GM23248 (cell line): ENCODE measurements around the gene THUMPD3.

Experiments
- EZH2 ChIP-seq: fragments of 200-600 bp; sonication (generic); IDR thresholded peaks from 2 replicates; pipeline ENCODE4 v1.6.1; 2018; ENCODE audit warnings: antibody characterized with exemption, mild to moderate bottlenecking; ENCODE audit not compliant: insufficient read depth, poor library complexity, severe bottlenecking
- EZH2phosphoT487 ChIP-seq: fragments of 200-600 bp; sonication (generic); IDR thresholded peaks from 2 replicates; pipeline ENCODE4 v1.6.1; 2018; ENCODE audit warnings: antibody characterized with exemption, moderate library complexity, mild to moderate bottlenecking, low read depth; ENCODE audit not compliant: insufficient read depth

- TF ChIP-seq EZH2phosphoT487 (no peak), EZH2 (no peak)
Measured at GRCh38 chr3:9386078-9386459, 23.2 kb downstream of the THUMPD3 start.
